ENCODE data around the gene KRT85. TPM values are rescaled to one million over a fixed set of nuclear protein-coding genes. Genes with fewer than 3 reads are reported as not detected.
"Not testable (repeated sequence)": the region's sequence is repeated elsewhere in the genome, so short reads cannot be mapped to it uniquely, and the experiment has no call there.

KRT85 gene
- total and polyA plus RNA-seq, 2 of the 4 experiments (the other 2 are of a cell fraction) = not detected

DNA sequence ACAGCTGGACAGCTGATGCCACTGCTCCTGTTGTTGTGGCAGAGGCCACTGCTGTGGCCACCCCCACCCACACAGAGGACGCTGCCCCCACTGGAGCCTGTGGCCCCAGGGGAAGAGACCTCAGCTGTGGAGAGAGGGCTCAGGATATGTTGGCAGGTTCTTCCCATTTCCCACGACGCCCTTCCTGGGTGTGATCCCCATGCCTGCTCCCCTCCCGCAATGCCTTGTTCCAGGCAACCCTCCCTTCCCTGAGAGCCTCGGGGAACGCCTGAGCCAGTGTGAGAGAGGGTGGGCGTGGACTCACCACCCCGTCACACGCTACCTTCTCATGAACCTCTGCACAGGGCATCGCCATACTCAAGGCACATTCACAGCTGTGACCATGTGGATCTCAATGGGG, 44.5 kb upstream of the KRT85 start:
- Histone ChIP-seq H3K4me2 (ENCODE audit: low read depth, low read length) (no peak overlapping the region), H4K8ac (ENCODE audit: low read depth in 2 of 2, low read length in 2 of 2) (no peak overlapping the region), H3K56ac (ENCODE audit: extremely low read depth, insufficient read depth, low read length) (no peak overlapping the region), H3K27ac (ENCODE audit: insufficient read depth, low read length) (no peak overlapping the region), H3K4me3 (ENCODE audit: insufficient read depth, low read depth, low read length) (no peak overlapping the region), H3K9ac (ENCODE audit: low read depth, low read length) (no peak overlapping the region), H4K91ac (ENCODE audit: insufficient read depth, low read depth, low read length) (no peak overlapping the region), H3K4me1 (ENCODE audit: control insufficient read depth, insufficient read depth, low read length) (no peaks in the 10 kb centered on the region), H3K18ac (ENCODE audit: low read depth, low read length) (no peak overlapping the region), H2BK15ac (ENCODE audit: low read depth, low read length) (no peak overlapping the region), H4K5ac (ENCODE audit: low read depth, low read length) (no peak overlapping the region), H2AFZ (replicated peaks; ENCODE audit: low read length, poor library complexity) (no peak overlapping the region), H3K4ac (ENCODE audit: low read depth, low read length) (no peak overlapping the region), H3K36me3 (ENCODE audit: control insufficient read depth, insufficient read depth, low read length) (no peaks in the 10 kb centered on the region), H2AK5ac (ENCODE audit: low read depth, low read length) (no peak overlapping the region), H4K20me1 (ENCODE audit: insufficient read depth, low read length) (no peaks in the 10 kb centered on the region), H3K9me3 (ENCODE audit: control insufficient read depth, insufficient read depth, low read length) (no peaks in the 10 kb centered on the region), H2BK120ac (ENCODE audit: low read depth, low read length) (no peak overlapping the region), H3K79me1 (ENCODE audit: low read depth in 1 of 2, low read length in 2 of 2) (no peaks in the 10 kb centered on the region), H2BK20ac (ENCODE audit: low read depth, low read length) (no peak overlapping the region), H2AK9ac (replicated peaks; ENCODE audit: low read depth, low read length, poor library complexity) (no peak overlapping the region), H3K27me3 (ENCODE audit: control insufficient read depth, insufficient read depth, low read length) (peaks cover 11% of the 10 kb centered on the region), H3K14ac (replicated peaks; ENCODE audit: low read depth, low read length) (no peak overlapping the region), H3K9me1 (ENCODE audit: insufficient read depth, low read length) (peaks cover 6% of the 10 kb centered on the region; the same call in 1 of the 2 replicates), H3K23ac (ENCODE audit: low read depth, low read length) (no peak overlapping the region), H2BK5ac (ENCODE audit: low read depth, low read length, poor library complexity, severe bottlenecking) (no peak overlapping the region)
- ChIA-PET POLR2A (ENCODE audit: unreplicated experiment) (no interaction called here), CTCF (no interaction called here)
- no peak for TF ChIP-seq CEBPB (IDR thresholded peaks at IDR 0.05; ENCODE audit: low read depth, low read length)
- no peak for TF ChIP-seq MAFK (IDR thresholded peaks at IDR 0.05; ENCODE audit: low read depth, low read length)
- no peak for TF ChIP-seq RAD21 (IDR thresholded peaks at IDR 0.05; ENCODE audit: low read length)
- no peak for TF ChIP-seq MXI1 (IDR thresholded peaks at IDR 0.05; ENCODE audit: borderline replicate concordance, low read depth, low read length)
- no peak for TF ChIP-seq POLR2A (IDR thresholded peaks at IDR 0.05; ENCODE audit: low read depth, low read length)
- TF ChIP-seq BHLHE40 (IDR thresholded peaks at IDR 0.05; ENCODE audit: low read depth, low read length) = no peak
- no CpG with 5 or more reads among the region's 10 CpGs for WGBS, 2 experiments (ENCODE audit: extremely low coverage in 2 of 2, insufficient read length in 1 of 2)
- intact Hi-C loops (cut with micrococcal nuclease) (no loop called here), in situ Hi-C loops (cut with MboI; ENCODE audit: low sequenced_read_pairs) (no loop called here), dilution Hi-C loops (cut with HindIII; ENCODE audit: low sequenced_read_pairs, unreplicated experiment) (no loop called here)
- ATAC-seq (ENCODE audit: low read depth) (no peak), DNase-seq (no peak)
- BruUV-seq (replicated peaks) = no TSS peak

DNA sequence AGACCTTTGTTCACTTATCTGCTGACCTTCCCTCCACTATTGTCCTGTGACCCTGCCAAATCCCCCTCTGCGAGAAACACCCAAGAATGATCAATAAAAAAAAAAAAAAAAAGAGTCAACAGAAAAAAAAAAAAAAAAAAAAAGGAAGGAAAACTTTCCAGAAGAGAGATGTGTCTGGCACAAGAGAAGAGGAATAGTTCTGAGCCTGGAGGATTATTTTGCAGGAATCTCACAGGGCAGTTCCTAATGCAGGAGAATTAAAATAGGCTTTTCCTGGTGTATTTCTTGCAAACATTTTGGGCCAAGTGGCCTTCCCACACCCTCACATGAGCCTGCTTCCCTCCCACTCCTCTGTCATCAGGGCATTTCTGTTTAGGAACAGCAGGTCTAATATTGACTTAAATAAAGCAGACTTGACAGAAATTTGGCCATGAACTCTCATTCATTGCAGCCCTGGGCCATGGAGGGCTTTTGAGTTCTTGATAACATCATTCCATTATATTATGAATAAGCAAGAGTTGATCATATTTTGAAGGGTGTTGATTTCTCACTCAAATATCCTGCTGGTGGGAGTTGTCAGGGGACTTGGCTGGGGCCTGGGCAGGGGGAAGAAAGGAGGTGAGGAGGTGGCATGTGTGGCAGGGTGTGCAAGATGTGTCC, 43.4 kb upstream of the KRT85 start:
- H2AK5ac ChIP-seq (ENCODE audit: low read depth, low read length); H2BK120ac ChIP-seq (ENCODE audit: low read depth, low read length); BruUV-seq (replicated peaks); H4K5ac ChIP-seq (ENCODE audit: low read depth, low read length); H3K18ac ChIP-seq (ENCODE audit: low read depth, low read length); H2BK5ac ChIP-seq (ENCODE audit: low read depth, low read length, poor library complexity, severe bottlenecking); H4K20me1 ChIP-seq (ENCODE audit: insufficient read depth, low read length); H2AK9ac ChIP-seq (replicated peaks; ENCODE audit: low read depth, low read length, poor library complexity); intact Hi-C loops (cut with micrococcal nuclease); H3K23ac ChIP-seq (ENCODE audit: low read depth, low read length); H3K9ac ChIP-seq (ENCODE audit: low read depth, low read length); H4K91ac ChIP-seq (ENCODE audit: insufficient read depth, low read depth, low read length); POLR2A ChIA-PET (ENCODE audit: unreplicated experiment); H3K36me3 ChIP-seq (ENCODE audit: control insufficient read depth, insufficient read depth, low read length); DNase-seq; dilution Hi-C loops (cut with HindIII; ENCODE audit: low sequenced_read_pairs, unreplicated experiment); H3K4me1 ChIP-seq (ENCODE audit: control insufficient read depth, insufficient read depth, low read length); CTCF ChIA-PET; in situ Hi-C loops (cut with MboI; ENCODE audit: low sequenced_read_pairs); H3K4ac ChIP-seq (ENCODE audit: low read depth, low read length); H3K27ac ChIP-seq (ENCODE audit: insufficient read depth, low read length); H3K56ac ChIP-seq (ENCODE audit: extremely low read depth, insufficient read depth, low read length); H2BK15ac ChIP-seq (ENCODE audit: low read depth, low read length); ATAC-seq (ENCODE audit: low read depth); H3K9me3 ChIP-seq (ENCODE audit: control insufficient read depth, insufficient read depth, low read length); H2AFZ ChIP-seq (replicated peaks; ENCODE audit: low read length, poor library complexity); H3K4me3 ChIP-seq (ENCODE audit: insufficient read depth, low read depth, low read length); H3K4me2 ChIP-seq (ENCODE audit: low read depth, low read length); H2BK20ac ChIP-seq (ENCODE audit: low read depth, low read length); H3K9me1 ChIP-seq (ENCODE audit: insufficient read depth, low read length); H3K14ac ChIP-seq (replicated peaks; ENCODE audit: low read depth, low read length); H3K79me1 ChIP-seq (ENCODE audit: low read depth in 1 of 2, low read length in 2 of 2); H4K8ac ChIP-seq (ENCODE audit: low read depth in 2 of 2, low read length in 2 of 2): not testable (repeated sequence)
- peaks cover 19% of the 10 kb centered on the region for H3K27me3 ChIP-seq (ENCODE audit: control insufficient read depth, insufficient read depth, low read length)
- WGBS, 2 experiments (ENCODE audit: extremely low coverage in 2 of 2, insufficient read length in 1 of 2) = no CpG with 5 or more reads among the region's 1 CpG
